Mesenteric fat pad (tissue), 1 donor: ENCODE results near the gene KRT2. TPM values are rescaled to one million over a fixed set of nuclear protein-coding genes. Genes with fewer than 3 reads are reported as not detected.
A peak's percentile ranks its signal among the peaks of the same experiment; 100 is the strongest.

ENCODE experiments used
- DNase-seq: peaks from one replicate; pipeline ENCODE4 v3.0.0-alpha.2; 2020; ENCODE audit warnings: low spot score
- total RNA-seq: library from RNA; stranded (reverse); fragmentation: NEBNext Ultra II Directional; extraction: Animal tissue kit (Norgen Biotek cat#: 25700); gene quantifications from one replicate; pipeline ENCODE4 v1.2.1, GENCODE V29; 2021
- donor health status: DM: yes; HTN: yes; CAD: no.

Gene KRT2
- total RNA-seq, 1 donor from 2014 or later, result not detected

DNA sequence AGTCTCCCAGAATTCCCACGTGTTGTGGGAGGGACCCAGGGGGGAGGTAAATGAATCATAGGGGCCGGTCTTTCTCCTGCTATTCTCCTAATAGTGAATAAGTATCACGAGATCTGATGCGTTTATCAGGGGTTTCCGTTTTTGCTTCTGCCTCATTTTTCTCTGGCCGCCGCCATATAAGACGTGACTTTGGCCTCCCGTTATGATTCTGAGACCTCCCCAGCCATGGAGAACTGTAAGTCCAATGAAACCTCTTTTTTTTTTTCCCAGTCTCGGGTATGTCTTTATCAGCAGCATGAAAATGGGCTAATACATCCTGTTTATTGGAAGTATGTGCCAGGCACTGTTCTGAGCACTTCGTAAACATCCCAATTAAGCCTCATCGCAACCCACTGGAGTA, 51.5 kb downstream of the KRT2 start:
- peak; percentile 22 for DNase-seq

DNA sequence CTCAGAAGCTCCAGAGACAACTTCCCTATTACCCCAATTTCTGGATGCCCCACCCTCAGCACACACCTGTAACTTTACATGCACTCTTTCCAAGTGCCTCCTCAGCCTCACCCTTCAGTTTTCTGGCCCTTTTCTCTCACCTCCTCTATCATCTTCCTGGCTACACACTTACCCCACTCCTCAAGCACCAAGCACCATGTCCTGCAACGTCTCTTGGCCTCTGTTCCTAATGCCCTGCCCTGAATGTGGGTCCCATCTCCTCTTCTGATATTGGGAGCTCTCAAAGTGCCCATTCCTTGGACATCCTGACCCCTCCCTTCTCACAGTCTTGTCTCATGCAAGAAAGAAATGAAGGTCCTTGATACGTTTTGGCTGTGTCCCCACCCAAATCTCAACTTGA, 51.9 kb downstream of the KRT2 start:
- DNase-seq, result peak; percentile 28

DNA sequence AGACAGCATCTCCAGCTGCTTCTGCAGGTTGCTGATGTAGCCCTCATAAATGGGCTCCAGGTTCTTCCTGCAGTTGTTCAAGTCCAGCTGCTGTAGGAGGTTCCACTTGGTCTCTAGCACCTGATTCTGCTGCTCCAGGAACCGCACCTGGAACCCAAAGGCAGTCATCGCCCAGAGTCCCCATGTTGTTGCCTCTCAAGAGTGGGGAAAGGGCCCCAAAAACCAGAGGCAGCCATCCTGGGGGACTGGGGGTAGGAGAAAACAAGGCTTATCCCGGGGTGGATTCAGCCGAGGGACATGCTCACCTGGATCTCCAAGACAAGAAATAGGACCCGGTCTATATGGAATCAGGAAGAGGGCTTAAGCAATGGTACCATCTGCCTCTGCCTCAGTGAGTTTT, 53.0 kb downstream of the KRT2 start:
- DNase-seq, result peak; percentile 69

Other genes starting within 250 kb of the KRT2 start
- gene KRT82, start 245.9 kb downstream of the KRT2 start, total RNA-seq, result not detected
- gene KRT75, start 217.8 kb downstream of the KRT2 start, total RNA-seq, result not detected
- not detected for gene KRT6B, start 200.1 kb downstream of the KRT2 start, total RNA-seq
- gene KRT6C, start 178.4 kb downstream of the KRT2 start, total RNA-seq, result not detected
- gene KRT6A, start 159.0 kb downstream of the KRT2 start, total RNA-seq, result not detected
- 3.0 TPM for gene KRT5, start 131.8 kb downstream of the KRT2 start, total RNA-seq
- gene KRT71, start 99.1 kb downstream of the KRT2 start, total RNA-seq, result not detected
- gene KRT74, start 78.4 kb downstream of the KRT2 start, total RNA-seq, result not detected
- gene KRT72, start 50.7 kb downstream of the KRT2 start, total RNA-seq, result not detected
- gene KRT73, start 33.7 kb downstream of the KRT2 start, total RNA-seq, result not detected
- gene KRT1, start 28.2 kb upstream of the KRT2 start, total RNA-seq, result not detected
- gene KRT77, start 51.3 kb upstream of the KRT2 start, total RNA-seq, result not detected
- gene KRT76, start 125.1 kb upstream of the KRT2 start, total RNA-seq, result not detected
- not detected for gene KRT3, start 143.9 kb upstream of the KRT2 start, total RNA-seq
- not detected for gene KRT4, start 161.9 kb upstream of the KRT2 start, total RNA-seq
- 2.4 TPM for gene KRT79, start 182.1 kb upstream of the KRT2 start, total RNA-seq
- not detected for gene KRT78, start 196.8 kb upstream of the KRT2 start, total RNA-seq